KG1 (cell line): ENCODE results near the gene GRIA1.

Experiments used
- DNase-seq: peaks from one replicate; lab custom pipeline; 2025; lab: John Stamatoyannopoulos, UW

The GRIA1 gene

GRCh38 chr5:153660919-153661318 is 170.4 kb downstream of the GRIA1 start:
- DNase-seq = no peak

- DNase-seq = no peak
Observed at GRCh38 chr5:153661897-153662296, 171.4 kb downstream of the GRIA1 start.

- no peak for DNase-seq
Observed at GRCh38 chr5:153670101-153670500, 179.6 kb downstream of the GRIA1 start.

GRCh38 chr5:153671653-153672346 is 181.3 kb downstream of the GRIA1 start:
- no peak for DNase-seq

GRCh38 chr5:153672347-153673090 is 182.0 kb downstream of the GRIA1 start:
- no peak for DNase-seq

- no peak for DNase-seq
Observed at GRCh38 chr5:153674356-153674755, 183.9 kb downstream of the GRIA1 start.

GRCh38 chr5:153676406-153676805 is 185.9 kb downstream of the GRIA1 start:
- DNase-seq = no peak

GRCh38 chr5:153676821-153677220 is 186.4 kb downstream of the GRIA1 start:
- no peak for DNase-seq

GRCh38 chr5:153678617-153679329 is 188.3 kb downstream of the GRIA1 start:
- DNase-seq = no peak

- no peak for DNase-seq
Observed at GRCh38 chr5:153690236-153690635, 199.8 kb downstream of the GRIA1 start.

GRCh38 chr5:153696256-153696655 is 205.8 kb downstream of the GRIA1 start:
- DNase-seq = no peak

GRCh38 chr5:153699035-153699434 is 208.6 kb downstream of the GRIA1 start:
- no peak for DNase-seq

GRCh38 chr5:153700940-153701339 is 210.5 kb downstream of the GRIA1 start:
- DNase-seq = no peak

GRCh38 chr5:153702265-153702664 is 211.8 kb downstream of the GRIA1 start:
- DNase-seq = no peak

- no peak for DNase-seq
Observed at GRCh38 chr5:153704110-153704509, 213.6 kb downstream of the GRIA1 start.

- DNase-seq = no peak
Observed at GRCh38 chr5:153707626-153708025, 217.2 kb downstream of the GRIA1 start.

- DNase-seq = no peak
Observed at GRCh38 chr5:153711755-153712154, 221.3 kb downstream of the GRIA1 start.

GRCh38 chr5:153712946-153713345 is 222.5 kb downstream of the GRIA1 start:
- no peak for DNase-seq

- no peak for DNase-seq
Observed at GRCh38 chr5:153713943-153714342, 223.5 kb downstream of the GRIA1 start.

- DNase-seq = no peak
Observed at GRCh38 chr5:153714798-153715197, 224.3 kb downstream of the GRIA1 start.

GRCh38 chr5:153717287-153717686 is 226.8 kb downstream of the GRIA1 start:
- DNase-seq = no peak

GRCh38 chr5:153718713-153719112 is 228.2 kb downstream of the GRIA1 start:
- DNase-seq = no peak

- DNase-seq = no peak
Observed at GRCh38 chr5:153719324-153719723, 228.9 kb downstream of the GRIA1 start.
